Measurements from ENCODE around the gene PIP.
"Not testable (repeated sequence)": the region's sequence is repeated elsewhere in the genome, so short reads cannot be mapped to it uniquely, and the experiment has no call there.

Gene PIP

DNA sequence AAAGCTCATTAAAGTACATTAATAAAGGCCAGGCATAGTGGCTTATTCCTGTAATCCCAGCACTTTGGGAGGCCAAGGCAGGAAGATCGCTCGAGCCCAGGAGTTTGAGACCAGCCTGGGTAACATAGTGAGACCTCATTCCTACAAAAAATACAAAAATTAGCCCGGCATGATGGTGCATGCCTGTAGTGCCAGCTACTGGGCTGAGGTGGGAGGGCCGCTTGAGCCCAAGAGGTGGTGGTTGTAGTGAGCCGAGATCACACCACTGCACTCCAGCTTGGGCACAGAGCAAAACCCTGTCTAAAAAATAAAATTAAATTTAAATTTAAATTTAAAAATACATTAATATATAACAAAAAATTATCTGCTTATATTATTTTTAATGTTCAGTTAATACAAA, 44.3 kb downstream of the PIP start:
- no peak for ATAC-seq
- TF ChIP-seq ESRRG (CRISPR knock-in tag; IDR thresholded peaks at IDR 0.05) (no peak), RARB (CRISPR knock-in tag; IDR thresholded peaks at IDR 0.05) (no peak), ZFP3 (CRISPR knock-in tag; IDR thresholded peaks at IDR 0.05) (no peak), GLIS3 (CRISPR knock-in tag; IDR thresholded peaks at IDR 0.05) (no peak), OSR1 (CRISPR knock-in tag; IDR thresholded peaks at IDR 0.05) (no peak), ISL1 (CRISPR knock-in tag; IDR thresholded peaks at IDR 0.05) (no peak), ZNF70 (CRISPR knock-in tag; IDR thresholded peaks at IDR 0.05) (no peak)
- TF ChIP-seq, protein P1, sequence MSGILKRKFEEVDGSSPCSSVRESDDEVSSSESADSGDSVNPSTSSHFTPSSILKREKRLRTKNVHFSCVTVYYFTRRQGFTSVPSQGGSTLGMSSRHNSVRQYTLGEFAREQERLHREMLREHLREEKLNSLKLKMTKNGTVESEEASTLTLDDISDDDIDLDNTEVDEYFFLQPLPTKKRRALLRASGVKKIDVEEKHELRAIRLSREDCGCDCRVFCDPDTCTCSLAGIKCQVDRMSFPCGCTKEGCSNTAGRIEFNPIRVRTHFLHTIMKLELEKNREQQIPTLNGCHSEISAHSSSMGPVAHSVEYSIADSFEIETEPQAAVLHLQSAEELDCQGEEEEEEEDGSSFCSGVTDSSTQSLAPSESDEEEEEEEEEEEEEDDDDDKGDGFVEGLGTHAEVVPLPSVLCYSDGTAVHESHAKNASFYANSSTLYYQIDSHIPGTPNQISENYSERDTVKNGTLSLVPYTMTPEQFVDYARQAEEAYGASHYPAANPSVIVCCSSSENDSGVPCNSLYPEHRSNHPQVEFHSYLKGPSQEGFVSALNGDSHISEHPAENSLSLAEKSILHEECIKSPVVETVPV (CRISPR knock-in tag; IDR thresholded peaks at IDR 0.05) = no peak
- TF ChIP-seq, protein P2, sequence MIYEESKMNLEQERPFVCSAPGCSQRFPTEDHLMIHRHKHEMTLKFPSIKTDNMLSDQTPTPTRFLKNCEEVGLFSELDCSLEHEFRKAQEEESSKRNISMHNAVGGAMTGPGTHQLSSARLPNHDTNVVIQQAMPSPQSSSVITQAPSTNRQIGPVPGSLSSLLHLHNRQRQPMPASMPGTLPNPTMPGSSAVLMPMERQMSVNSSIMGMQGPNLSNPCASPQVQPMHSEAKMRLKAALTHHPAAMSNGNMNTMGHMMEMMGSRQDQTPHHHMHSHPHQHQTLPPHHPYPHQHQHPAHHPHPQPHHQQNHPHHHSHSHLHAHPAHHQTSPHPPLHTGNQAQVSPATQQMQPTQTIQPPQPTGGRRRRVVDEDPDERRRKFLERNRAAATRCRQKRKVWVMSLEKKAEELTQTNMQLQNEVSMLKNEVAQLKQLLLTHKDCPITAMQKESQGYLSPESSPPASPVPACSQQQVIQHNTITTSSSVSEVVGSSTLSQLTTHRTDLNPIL (CRISPR knock-in tag; IDR thresholded peaks at IDR 0.05; ENCODE audit: low read depth) = no peak
- TF ChIP-seq, protein P3, sequence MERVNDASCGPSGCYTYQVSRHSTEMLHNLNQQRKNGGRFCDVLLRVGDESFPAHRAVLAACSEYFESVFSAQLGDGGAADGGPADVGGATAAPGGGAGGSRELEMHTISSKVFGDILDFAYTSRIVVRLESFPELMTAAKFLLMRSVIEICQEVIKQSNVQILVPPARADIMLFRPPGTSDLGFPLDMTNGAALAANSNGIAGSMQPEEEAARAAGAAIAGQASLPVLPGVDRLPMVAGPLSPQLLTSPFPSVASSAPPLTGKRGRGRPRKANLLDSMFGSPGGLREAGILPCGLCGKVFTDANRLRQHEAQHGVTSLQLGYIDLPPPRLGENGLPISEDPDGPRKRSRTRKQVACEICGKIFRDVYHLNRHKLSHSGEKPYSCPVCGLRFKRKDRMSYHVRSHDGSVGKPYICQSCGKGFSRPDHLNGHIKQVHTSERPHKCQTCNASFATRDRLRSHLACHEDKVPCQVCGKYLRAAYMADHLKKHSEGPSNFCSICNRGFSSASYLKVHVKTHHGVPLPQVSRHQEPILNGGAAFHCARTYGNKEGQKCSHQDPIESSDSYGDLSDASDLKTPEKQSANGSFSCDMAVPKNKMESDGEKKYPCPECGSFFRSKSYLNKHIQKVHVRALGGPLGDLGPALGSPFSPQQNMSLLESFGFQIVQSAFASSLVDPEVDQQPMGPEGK (CRISPR knock-in tag; IDR thresholded peaks at IDR 0.05; ENCODE audit: borderline replicate concordance) = no peak

DNA sequence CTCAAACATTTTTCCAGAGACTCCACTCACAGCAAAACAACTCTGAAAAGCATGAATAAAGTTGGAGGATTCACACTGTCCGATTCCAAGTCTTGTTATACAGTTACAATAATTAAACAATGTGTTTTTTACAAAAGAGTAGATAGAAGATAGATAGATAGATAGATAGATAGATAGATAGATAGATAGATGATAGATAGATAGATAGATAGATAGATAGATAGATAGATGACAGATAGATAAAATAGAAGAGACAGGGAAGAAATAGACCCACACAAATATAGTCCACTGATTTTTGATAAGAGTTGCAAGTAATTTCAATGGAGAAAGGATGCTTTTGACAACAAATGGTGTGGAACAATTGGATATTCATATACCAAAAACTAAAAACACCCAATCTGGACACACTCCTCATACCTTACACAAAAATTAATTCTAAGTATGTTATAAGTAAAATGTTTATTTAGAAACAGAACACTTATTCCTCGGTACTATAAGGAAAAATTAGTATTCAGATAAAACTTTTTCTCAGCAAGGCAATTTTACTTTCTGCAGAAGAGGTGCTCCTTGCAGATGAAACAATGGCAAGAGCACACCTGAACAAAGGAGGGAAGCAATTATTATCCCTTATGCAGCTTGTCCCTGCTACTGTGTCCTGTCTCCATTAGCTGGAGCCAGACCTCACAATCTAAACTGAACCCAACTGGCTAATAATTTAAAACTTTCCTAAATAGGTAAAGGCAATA, 45.7 kb downstream of the PIP start:
- TF ChIP-seq ARNTL (CRISPR knock-in tag; IDR thresholded peaks at IDR 0.05; ENCODE audit: borderline replicate concordance, low read depth) (no peak), ISL1 (CRISPR knock-in tag; IDR thresholded peaks at IDR 0.05) (no peak), ZFP3 (CRISPR knock-in tag; IDR thresholded peaks at IDR 0.05) (no peak), SNAI2 (CRISPR knock-in tag; IDR thresholded peaks at IDR 0.05) (no peak), ZFP30 (CRISPR knock-in tag; IDR thresholded peaks at IDR 0.05) (no peak), TCF4 (CRISPR knock-in tag; IDR thresholded peaks at IDR 0.05; ENCODE audit: borderline replicate concordance) (no peak), PPARA (CRISPR knock-in tag; IDR thresholded peaks at IDR 0.05; ENCODE audit: borderline replicate concordance) (no peak), GLIS3 (CRISPR knock-in tag; IDR thresholded peaks at IDR 0.05) (no peak), RARB (CRISPR knock-in tag; IDR thresholded peaks at IDR 0.05) (no peak), OSR1 (CRISPR knock-in tag; IDR thresholded peaks at IDR 0.05) (no peak)
- TF ChIP-seq, protein P3 (CRISPR knock-in tag; IDR thresholded peaks at IDR 0.05; ENCODE audit: borderline replicate concordance) = no peak
- TF ChIP-seq, protein P2 (CRISPR knock-in tag; IDR thresholded peaks at IDR 0.05; ENCODE audit: low read depth) = no peak
- TF ChIP-seq, protein P4, sequence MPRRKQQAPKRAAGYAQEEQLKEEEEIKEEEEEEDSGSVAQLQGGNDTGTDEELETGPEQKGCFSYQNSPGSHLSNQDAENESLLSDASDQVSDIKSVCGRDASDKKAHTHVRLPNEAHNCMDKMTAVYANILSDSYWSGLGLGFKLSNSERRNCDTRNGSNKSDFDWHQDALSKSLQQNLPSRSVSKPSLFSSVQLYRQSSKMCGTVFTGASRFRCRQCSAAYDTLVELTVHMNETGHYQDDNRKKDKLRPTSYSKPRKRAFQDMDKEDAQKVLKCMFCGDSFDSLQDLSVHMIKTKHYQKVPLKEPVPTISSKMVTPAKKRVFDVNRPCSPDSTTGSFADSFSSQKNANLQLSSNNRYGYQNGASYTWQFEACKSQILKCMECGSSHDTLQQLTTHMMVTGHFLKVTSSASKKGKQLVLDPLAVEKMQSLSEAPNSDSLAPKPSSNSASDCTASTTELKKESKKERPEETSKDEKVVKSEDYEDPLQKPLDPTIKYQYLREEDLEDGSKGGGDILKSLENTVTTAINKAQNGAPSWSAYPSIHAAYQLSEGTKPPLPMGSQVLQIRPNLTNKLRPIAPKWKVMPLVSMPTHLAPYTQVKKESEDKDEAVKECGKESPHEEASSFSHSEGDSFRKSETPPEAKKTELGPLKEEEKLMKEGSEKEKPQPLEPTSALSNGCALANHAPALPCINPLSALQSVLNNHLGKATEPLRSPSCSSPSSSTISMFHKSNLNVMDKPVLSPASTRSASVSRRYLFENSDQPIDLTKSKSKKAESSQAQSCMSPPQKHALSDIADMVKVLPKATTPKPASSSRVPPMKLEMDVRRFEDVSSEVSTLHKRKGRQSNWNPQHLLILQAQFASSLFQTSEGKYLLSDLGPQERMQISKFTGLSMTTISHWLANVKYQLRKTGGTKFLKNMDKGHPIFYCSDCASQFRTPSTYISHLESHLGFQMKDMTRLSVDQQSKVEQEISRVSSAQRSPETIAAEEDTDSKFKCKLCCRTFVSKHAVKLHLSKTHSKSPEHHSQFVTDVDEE (CRISPR knock-in tag; IDR thresholded peaks at IDR 0.05) = no peak
- TF ChIP-seq, protein P5, sequence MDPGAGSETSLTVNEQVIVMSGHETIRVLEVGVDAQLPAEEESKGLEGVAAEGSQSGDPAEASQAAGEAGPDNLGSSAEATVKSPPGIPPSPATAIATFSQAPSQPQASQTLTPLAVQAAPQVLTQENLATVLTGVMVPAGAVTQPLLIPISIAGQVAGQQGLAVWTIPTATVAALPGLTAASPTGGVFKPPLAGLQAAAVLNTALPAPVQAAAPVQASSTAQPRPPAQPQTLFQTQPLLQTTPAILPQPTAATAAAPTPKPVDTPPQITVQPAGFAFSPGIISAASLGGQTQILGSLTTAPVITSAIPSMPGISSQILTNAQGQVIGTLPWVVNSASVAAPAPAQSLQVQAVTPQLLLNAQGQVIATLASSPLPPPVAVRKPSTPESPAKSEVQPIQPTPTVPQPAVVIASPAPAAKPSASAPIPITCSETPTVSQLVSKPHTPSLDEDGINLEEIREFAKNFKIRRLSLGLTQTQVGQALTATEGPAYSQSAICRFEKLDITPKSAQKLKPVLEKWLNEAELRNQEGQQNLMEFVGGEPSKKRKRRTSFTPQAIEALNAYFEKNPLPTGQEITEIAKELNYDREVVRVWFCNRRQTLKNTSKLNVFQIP (CRISPR knock-in tag; IDR thresholded peaks at IDR 0.05; ENCODE audit: borderline replicate concordance, low read depth) = no peak
- ATAC-seq = no peak

DNA sequence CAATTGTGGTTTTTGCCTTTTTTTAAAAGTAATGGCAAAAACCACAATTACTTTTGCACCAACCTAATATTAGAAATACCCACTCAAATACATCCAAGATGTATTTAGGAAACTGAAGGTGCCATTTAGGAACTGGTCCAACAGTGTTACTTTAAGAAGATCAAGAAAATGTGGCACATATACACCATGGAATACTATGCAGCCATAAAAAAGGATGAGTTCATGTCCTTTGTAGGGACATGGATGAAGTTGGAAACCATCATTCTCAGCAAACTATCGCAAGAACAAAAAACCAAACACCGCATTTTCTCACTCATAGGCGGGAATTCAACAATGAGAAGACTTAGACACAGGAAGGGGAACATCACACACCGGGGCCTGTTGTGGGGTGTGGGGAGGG, 48.9 kb downstream of the PIP start:
- ATAC-seq = not testable (repeated sequence)
